ENCODE measurements around the gene CALHM4. TPM values are rescaled to one million over a fixed set of nuclear protein-coding genes. Genes with fewer than 3 reads are reported as not detected.

The CALHM4 gene
- total RNA-seq, 1 experiment from 2014 or later = not detected

GRCh38 chr6:116528780-116529179 is 24.8 kb upstream of the CALHM4 start:
- Histone ChIP-seq H3K36me3 (no peaks in the 10 kb centered on the region), H3K9me3 (replicated peaks) (no peaks in the 10 kb centered on the region), H3K4me3 (no peak overlapping the region), H3K27me3 (replicated peaks) (peaks cover 5% of the 10 kb centered on the region; the same call in 1 of the 2 replicates), H3K27ac (peak overlapping the region; percentile 28; the same call in 1 of the 2 replicates), H3K4me1 (replicated peaks) (peaks cover 35% of the 10 kb centered on the region)
- DNase-seq (ENCODE audit: low read depth in 1 of 2, low spot score in 2 of 2) = peak in 1 of 2 experiments; percentile 42

DNA sequence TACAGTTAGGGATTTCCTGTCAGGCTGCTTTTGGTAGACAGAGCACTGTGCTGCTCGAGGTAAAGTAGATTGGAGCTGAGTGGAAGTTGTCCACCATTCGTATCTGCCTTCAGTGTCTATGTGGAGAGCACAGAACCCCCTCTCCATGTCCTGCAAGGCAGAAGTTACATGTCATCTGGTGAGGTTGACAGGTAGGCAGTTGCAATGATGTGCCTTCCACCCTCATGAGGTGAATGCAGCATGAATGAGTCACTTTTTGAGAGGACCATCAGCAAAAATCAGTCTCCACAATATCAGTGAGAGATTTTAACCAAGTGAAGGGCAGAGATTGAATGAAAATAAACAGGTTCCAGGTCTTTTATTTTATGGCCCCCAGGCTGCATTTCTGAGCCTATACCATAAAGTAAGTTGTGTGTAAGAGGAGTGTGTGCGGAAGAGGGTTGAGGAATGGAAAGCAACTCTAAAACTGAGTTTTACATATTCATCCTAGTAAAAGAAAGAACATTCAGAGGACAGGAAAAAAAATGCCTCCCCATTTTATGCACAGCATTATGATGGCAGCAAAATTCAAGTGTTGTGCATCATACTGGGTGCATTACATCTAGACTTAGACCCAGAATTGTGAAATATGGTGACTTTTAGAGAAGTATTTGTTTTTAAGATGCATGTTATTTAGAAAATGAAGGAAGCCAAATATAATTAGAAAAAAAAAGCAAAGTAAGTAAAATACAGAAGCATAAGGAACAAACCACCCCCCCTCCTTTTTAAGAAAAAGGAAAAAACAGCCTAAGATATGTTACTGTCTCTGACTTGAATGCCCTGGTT is 23.9 kb upstream of the CALHM4 start:
- H3K9me3 ChIP-seq (replicated peaks) = no peaks in the 10 kb centered on the region
- no peak overlapping the region for H3K4me3 ChIP-seq
- peaks cover 35% of the 10 kb centered on the region for H3K4me1 ChIP-seq (replicated peaks)
- no peaks in the 10 kb centered on the region for H3K36me3 ChIP-seq
- H3K27me3 ChIP-seq (replicated peaks) = peaks cover 5% of the 10 kb centered on the region; the same call in 1 of the 2 replicates
- DNase-seq (ENCODE audit: low read depth in 1 of 2, low spot score in 2 of 2) = no peak
- no peak overlapping the region for H3K27ac ChIP-seq

GRCh38 chr6:116530436-116530835 is 23.1 kb upstream of the CALHM4 start:
- Histone ChIP-seq H3K4me3 (no peak overlapping the region), H3K27me3 (replicated peaks) (peaks cover 9% of the 10 kb centered on the region; the same call in 1 of the 2 replicates), H3K9me3 (replicated peaks) (no peaks in the 10 kb centered on the region), H3K4me1 (replicated peaks) (peaks cover 35% of the 10 kb centered on the region), H3K36me3 (no peaks in the 10 kb centered on the region), H3K27ac (no peak overlapping the region)
- DNase-seq (ENCODE audit: low read depth in 1 of 2, low spot score in 2 of 2) = peak in 1 of 2 experiments; percentile 56

DNA sequence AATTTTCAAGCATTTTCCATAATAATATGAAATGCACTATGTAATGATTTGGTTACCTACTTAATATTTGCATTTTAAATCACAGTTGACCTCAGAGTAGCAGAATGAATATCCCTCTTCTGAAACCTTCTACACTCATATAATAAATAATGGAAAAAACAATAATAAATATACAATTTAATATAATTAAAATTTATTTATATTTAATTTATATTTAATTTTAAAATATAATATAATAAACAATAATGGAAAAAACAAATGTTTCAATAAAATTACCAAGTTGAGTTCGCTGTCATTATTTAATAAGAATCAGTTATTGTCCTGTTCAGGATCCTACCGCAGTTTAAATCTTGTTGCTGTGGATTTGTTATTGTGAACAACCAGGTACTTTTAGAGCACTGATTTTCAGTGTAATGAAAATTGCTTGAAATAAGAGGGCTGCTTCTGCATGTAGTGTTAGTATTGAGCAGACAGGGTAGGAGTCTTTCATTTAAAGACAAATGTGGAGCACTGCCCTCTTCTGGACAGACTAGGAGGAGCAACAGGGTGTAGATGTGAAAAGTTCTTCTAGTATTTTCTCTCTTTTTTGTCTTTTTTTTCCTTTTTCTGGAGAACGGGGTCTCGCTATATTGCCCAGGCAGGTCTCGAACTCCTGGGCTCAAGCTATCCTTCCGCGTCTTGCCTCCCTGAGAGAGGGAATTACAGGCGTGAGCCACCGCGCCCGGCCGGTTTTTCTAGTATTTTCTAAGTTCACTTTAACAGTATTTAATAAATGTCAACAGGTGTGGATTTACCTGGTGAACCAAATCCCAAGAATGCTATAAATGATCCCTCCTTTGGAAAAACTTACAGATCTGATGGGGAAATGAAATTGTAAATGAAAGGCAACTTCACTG is 21.6 kb upstream of the CALHM4 start:
- H3K4me1 ChIP-seq (replicated peaks) = peaks cover 35% of the 10 kb centered on the region
- no peaks in the 10 kb centered on the region for H3K36me3 ChIP-seq
- H3K27ac ChIP-seq = no peak overlapping the region
- DNase-seq (ENCODE audit: low read depth in 1 of 2, low spot score in 2 of 2) = peak; percentile 54 to 63
- no peaks in the 10 kb centered on the region for H3K9me3 ChIP-seq (replicated peaks)
- H3K4me3 ChIP-seq = no peak overlapping the region
- H3K27me3 ChIP-seq (replicated peaks) = peaks cover 9% of the 10 kb centered on the region; the same call in 1 of the 2 replicates

DNA sequence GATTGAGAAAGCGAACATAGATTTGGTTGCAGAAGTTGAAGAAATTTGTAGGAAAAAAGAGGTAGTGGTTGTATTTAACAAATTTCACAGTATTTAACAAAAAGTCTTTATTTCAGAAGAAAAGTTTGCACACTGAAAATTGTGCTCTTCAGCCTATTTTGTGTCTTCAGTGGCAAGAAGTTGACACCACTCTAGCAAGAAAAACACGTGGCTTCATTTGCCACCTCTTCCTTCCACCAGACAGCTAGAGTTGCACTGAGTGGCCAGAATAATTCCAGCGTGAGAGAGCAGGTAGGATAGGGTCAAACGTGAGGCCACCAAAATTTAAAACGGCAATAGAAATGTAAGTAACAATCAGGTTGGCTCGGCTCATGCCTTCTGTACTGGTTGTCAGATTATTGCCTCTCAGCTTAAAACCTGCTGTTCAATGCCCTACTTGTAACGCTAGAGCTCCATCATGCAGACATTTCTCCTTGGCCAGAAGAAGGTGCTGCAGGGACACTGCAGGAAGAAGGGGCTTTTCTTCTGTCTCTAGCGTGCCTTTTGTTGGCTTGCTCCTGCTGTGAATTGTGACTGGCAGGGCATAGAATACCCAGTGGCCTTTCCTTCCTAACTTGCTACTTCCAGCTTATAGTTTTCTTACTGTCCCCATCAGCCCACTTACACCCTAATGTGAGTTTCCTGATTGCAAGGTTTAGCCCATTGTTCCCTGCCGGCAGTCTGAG is 20.2 kb upstream of the CALHM4 start:
- H3K4me1 ChIP-seq (replicated peaks) = peaks cover 28% of the 10 kb centered on the region
- DNase-seq (ENCODE audit: low read depth in 1 of 2, low spot score in 2 of 2) = no peak
- H3K27me3 ChIP-seq (replicated peaks) = peaks cover 9% of the 10 kb centered on the region; the same call in 1 of the 2 replicates
- H3K27ac ChIP-seq = no peak overlapping the region
- no peak overlapping the region for H3K4me3 ChIP-seq
- H3K36me3 ChIP-seq = no peaks in the 10 kb centered on the region
- H3K9me3 ChIP-seq (replicated peaks) = no peaks in the 10 kb centered on the region

GRCh38 chr6:116535109-116535508 is 18.4 kb upstream of the CALHM4 start:
- DNase-seq (ENCODE audit: low read depth in 1 of 2, low spot score in 2 of 2) = no peak

GRCh38 chr6:116536216-116536621 is 17.3 kb upstream of the CALHM4 start:
- Histone ChIP-seq H3K36me3 (no peaks in the 10 kb centered on the region), H3K9me3 (replicated peaks) (no peaks in the 10 kb centered on the region), H3K4me3 (no peak overlapping the region), H3K27ac (no peak overlapping the region), H3K27me3 (replicated peaks) (peaks cover 9% of the 10 kb centered on the region; the same call in 1 of the 2 replicates), H3K4me1 (replicated peaks) (peaks cover 2% of the 10 kb centered on the region; the same call in 1 of the 2 replicates)
- peak in 1 of 2 experiments; percentile 57 for DNase-seq (ENCODE audit: low read depth in 1 of 2, low spot score in 2 of 2)

More at GRCh38 chr6:116535109-116535508, 18.4 kb upstream of the CALHM4 start:
- H3K27me3 ChIP-seq (replicated peaks) = peaks cover 9% of the 10 kb centered on the region; the same call in 1 of the 2 replicates
- H3K27ac ChIP-seq = no peak overlapping the region
- no peaks in the 10 kb centered on the region for H3K9me3 ChIP-seq (replicated peaks)
- H3K4me1 ChIP-seq (replicated peaks) = peaks cover 11% of the 10 kb centered on the region
- H3K36me3 ChIP-seq = no peaks in the 10 kb centered on the region
- H3K4me3 ChIP-seq = no peak overlapping the region

- H3K27ac ChIP-seq = no peak overlapping the region
- H3K27me3 ChIP-seq (replicated peaks) = no peaks in the 10 kb centered on the region; the same call in 1 of the 2 replicates
- DNase-seq (ENCODE audit: low read depth in 1 of 2, low spot score in 2 of 2) = no peak
- H3K9me3 ChIP-seq (replicated peaks) = no peaks in the 10 kb centered on the region
- no peaks in the 10 kb centered on the region for H3K36me3 ChIP-seq
- H3K4me1 ChIP-seq (replicated peaks) = no peaks in the 10 kb centered on the region
- H3K4me3 ChIP-seq = no peak overlapping the region
Observed at GRCh38 chr6:116542426-116542825, 11.1 kb upstream of the CALHM4 start.

- DNase-seq (ENCODE audit: low read depth in 1 of 2, low spot score in 2 of 2) = no peak
- Histone ChIP-seq H3K4me3 (no peak overlapping the region), H3K36me3 (no peaks in the 10 kb centered on the region), H3K9me3 (replicated peaks) (no peaks in the 10 kb centered on the region), H3K27me3 (replicated peaks) (no peaks in the 10 kb centered on the region; the same call in 1 of the 2 replicates), H3K4me1 (replicated peaks) (no peaks in the 10 kb centered on the region), H3K27ac (no peak overlapping the region)
Observed at GRCh38 chr6:116543149-116543548, 10.4 kb upstream of the CALHM4 start.

DNA sequence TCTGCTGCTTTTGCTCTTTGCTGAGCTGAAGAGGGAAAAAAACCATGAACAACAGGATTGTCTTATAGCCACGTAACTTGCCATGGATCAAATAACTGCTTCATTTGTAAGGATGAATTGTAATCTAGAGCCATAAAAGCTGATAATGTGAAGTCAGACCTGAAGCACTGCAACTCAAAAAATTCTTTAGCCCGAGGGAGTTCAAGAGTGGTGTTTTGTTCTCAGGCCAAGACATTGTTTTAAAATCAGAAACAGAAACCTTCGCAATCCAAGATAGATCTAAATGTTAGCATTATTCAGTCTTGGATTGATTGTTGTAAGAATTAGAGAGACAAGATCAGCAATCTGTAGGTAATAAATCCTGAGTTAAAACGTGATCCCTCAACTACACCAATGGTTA is 7.9 kb upstream of the CALHM4 start, which contains the start of gene TRAPPC3L:
TSS of gene TRAPPC3L (minus strand) at position 34 of the 400 bp plus-strand sequence. CDS start 170 bp downstream, outside the sequence.
- H3K27me3 ChIP-seq (replicated peaks) = no peaks in the 10 kb centered on the region
- no peak for DNase-seq (ENCODE audit: low read depth in 1 of 2, low spot score in 2 of 2)
- H3K4me3 ChIP-seq = no peak within 1 kb of the TSS
- H3K4me1 ChIP-seq (replicated peaks) = no peaks in the 10 kb centered on the region
- H3K27ac ChIP-seq = no peak within 1 kb of the TSS
- no peaks in the 10 kb centered on the region for H3K36me3 ChIP-seq
- H3K9me3 ChIP-seq (replicated peaks) = no peaks in the 10 kb centered on the region

DNA sequence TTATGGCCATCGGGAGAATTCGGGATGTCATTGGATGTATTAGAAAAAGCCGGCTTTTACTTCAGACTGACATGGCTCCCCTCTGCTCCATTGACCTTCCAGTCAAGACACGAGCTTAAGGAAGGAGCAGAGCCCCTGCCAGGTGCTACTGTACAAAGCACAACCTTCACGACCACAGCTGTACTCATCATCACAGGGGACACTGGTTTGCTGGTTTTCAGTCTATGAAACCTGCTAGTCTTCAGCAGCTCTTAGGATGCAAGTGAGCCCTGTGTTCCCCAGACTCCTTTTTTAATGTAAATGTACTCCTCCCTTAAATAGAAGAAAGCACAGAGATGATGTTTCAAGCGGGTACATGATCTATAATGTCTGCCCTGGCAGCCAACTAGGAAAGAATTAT is 6.2 kb upstream of the CALHM4 start:
- no peak for DNase-seq (ENCODE audit: low read depth in 1 of 2, low spot score in 2 of 2)
- H3K27me3 ChIP-seq (replicated peaks) = no peaks in the 10 kb centered on the region
- no peak overlapping the region for H3K4me3 ChIP-seq
- no peak overlapping the region for H3K27ac ChIP-seq
- H3K4me1 ChIP-seq (replicated peaks) = no peaks in the 10 kb centered on the region
- no peaks in the 10 kb centered on the region for H3K36me3 ChIP-seq
- no peaks in the 10 kb centered on the region for H3K9me3 ChIP-seq (replicated peaks)

- Histone ChIP-seq H3K36me3 (no peaks in the 10 kb centered on the region), H3K9me3 (replicated peaks) (no peaks in the 10 kb centered on the region), H3K27me3 (replicated peaks) (no peaks in the 10 kb centered on the region), H3K4me3 (no peak overlapping the region), H3K27ac (no peak overlapping the region), H3K4me1 (replicated peaks) (peaks cover 5% of the 10 kb centered on the region)
- no peak for DNase-seq (ENCODE audit: low read depth in 1 of 2, low spot score in 2 of 2)
Observed at GRCh38 chr6:116550796-116551195, 2.8 kb upstream of the CALHM4 start.

DNA sequence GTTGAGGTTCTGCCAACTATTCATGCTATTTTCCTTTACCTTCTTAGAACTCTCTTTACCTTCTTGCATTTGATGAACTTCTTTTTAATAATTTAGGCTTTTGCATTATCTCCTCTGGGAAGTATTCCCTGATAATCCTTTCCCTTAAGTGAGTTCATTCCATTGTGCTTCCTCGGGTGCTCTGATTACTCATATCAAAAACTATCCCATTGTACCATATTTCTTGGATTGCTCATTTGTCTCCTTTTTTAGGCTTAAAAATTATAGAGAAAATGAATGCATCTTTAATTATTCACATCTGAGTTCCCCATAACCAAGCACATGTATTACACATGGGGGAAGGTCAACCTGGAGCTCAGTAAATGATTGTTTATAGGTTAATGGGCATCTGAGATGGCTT is 2.5 kb downstream of the CALHM4 start:
- Histone ChIP-seq H3K36me3 (no peaks in the 10 kb centered on the region), H3K9me3 (replicated peaks) (no peaks in the 10 kb centered on the region), H3K4me3 (no peak overlapping the region), H3K27ac (peak overlapping the region; percentile 64), H3K27me3 (replicated peaks) (no peaks in the 10 kb centered on the region), H3K4me1 (replicated peaks) (peaks cover 32% of the 10 kb centered on the region)
- DNase-seq (ENCODE audit: low read depth in 1 of 2, low spot score in 2 of 2) = peak in 1 of 2 experiments; percentile 66
